ENCODE measurements around the gene ZNF655.

The ZNF655 gene

GRCh38 chr7:99606531-99606930 lies 48.1 kb downstream of the ZNF655 start:
- no peak for DNase-seq (ENCODE audit: low read depth, low spot score)

GRCh38 chr7:99607548-99607947 lies 49.1 kb downstream of the ZNF655 start:
- DNase-seq (ENCODE audit: low read depth, low spot score), result no peak

DNA sequence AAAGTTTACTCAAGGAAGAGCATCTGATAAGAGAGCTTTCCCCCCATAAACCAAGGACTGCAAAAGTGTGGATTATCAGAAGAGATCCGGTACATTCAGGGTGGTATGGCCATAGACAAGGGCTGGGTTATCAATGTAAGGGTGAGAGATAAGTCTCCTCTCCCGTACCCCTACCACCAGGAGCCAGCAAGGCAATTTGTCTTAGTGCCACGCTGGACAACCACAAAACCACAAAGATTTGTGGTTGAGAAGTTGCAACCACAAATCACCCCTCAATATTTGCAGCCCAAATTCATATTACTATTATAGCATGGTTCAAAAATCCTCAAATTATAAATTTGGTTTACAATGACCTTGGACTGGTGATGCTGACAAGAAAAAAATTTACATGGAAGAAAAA lies 56.1 kb downstream of the ZNF655 start:
- DNase-seq (ENCODE audit: low read depth, low spot score), result no peak

DNA sequence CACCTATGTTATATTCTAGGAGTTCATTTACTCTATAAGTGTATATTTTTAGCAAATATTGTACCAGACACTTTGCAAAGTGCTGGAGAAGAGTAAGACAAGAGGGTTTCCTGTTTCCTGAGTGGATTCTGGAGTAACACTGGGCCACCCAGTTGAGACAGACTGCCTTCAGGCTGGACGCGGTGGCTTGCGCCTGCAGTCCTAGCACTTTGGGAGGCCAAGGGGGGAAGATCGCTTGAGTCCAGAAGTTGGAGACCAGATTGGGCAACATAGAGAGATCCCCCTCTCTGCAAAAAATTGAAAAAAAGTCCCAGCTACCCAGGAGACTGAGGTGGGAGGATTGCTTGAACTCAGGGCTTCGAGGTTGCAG lies 57.5 kb downstream of the ZNF655 start:
- no peak for DNase-seq (ENCODE audit: low read depth, low spot score)

DNA sequence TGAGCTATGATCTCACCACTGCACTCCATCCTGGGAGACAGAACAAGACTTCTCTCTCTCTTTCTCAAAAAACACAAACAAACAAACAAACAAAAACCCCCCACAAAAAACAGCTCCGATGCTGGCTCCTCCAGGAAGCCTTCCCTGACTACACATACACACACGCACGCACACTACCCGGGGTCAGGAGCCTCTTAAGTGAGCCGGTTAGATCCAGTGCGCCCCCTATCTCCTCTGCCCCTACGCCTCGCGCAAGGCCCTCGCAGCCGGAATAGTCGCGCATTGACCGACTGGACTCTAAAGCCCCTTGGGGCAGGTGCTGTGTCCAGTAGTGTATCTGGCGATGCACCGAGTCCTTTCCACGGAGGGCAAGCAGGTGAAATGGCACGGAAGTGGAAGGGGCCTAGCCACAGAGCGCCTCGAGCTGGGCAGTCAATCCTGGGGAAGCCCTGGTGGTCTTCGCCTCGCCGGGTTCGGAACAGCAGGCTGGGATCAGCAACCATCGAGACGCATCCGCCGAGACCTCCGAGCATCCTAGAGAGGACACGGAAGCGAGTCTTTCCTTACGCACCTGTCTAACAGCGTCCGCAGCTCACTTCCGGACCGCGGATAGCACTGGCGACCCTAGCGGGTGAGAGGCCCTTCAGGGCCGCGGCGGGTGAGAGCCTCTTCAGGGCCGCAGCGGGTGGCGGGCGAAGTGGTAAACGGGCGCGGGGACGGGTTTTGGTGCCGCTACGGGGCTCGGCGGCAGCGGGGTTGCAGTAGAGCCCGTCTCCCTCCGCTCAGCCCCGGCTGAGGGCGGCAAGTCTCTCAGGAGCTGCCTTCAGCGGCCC lies 58.1 kb downstream of the ZNF655 start, which contains the start of gene ZSCAN25:
Gene ZSCAN25, plus strand, starts transcription at position 588 of the 833 bp plus-strand sequence. CDS start 2,661 bp downstream, outside the sequence.
- peak; percentile 96 for DNase-seq (ENCODE audit: low read depth, low spot score)

- DNase-seq (ENCODE audit: low read depth, low spot score), result no peak
Measured at GRCh38 chr7:99617192-99617781, 58.8 kb downstream of the ZNF655 start.

DNA sequence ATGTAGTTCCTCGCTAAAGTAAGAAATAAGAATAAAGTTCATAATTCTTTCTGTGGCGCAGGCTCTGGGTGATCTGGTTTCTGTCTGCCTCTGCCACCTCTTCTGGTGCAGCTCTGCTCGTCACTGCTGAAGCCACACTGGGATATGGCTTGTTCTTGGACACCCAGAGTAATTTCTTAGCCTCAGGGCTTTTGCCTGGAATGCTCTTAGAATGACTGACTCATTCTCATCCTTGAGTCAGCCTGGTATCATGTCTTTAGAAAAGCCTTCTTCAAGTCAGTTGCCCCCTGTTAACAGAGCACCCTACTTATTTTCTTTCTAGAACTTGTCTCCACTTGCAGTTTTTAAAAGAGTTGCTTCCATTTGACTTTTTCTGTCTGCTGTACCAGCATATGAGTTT lies 60.3 kb downstream of the ZNF655 start:
- no peak for DNase-seq (ENCODE audit: low read depth, low spot score)

GRCh38 chr7:99619571-99620130 lies 61.2 kb downstream of the ZNF655 start:
- DNase-seq (ENCODE audit: low read depth, low spot score), result no peak

GRCh38 chr7:99621271-99621670 lies 62.8 kb downstream of the ZNF655 start:
- no peak for DNase-seq (ENCODE audit: low read depth, low spot score)

DNA sequence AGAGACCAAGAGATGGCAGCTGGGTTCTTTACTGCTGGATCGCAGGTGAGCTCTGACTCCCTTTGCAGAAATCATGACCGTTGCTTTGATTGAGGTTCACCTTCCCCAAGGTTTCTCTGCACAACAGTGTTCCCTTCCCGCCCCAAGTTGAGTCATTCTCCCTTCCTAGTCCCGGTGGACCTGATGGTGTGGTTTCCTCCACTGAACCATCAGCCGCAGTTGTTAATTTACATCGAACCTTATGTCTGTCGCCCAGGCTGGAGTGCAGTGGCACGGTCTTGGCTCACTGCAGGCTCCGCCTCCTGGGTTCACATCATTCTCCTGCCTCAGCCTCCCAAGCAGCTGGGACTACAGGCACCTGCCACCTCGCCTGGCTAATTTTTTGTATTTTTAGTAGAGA lies 64.2 kb downstream of the ZNF655 start:
- no peak for DNase-seq (ENCODE audit: low read depth, low spot score)

- peak; percentile 62 for DNase-seq (ENCODE audit: low read depth, low spot score)
Measured at GRCh38 chr7:99623091-99623693, 64.8 kb downstream of the ZNF655 start.

DNA sequence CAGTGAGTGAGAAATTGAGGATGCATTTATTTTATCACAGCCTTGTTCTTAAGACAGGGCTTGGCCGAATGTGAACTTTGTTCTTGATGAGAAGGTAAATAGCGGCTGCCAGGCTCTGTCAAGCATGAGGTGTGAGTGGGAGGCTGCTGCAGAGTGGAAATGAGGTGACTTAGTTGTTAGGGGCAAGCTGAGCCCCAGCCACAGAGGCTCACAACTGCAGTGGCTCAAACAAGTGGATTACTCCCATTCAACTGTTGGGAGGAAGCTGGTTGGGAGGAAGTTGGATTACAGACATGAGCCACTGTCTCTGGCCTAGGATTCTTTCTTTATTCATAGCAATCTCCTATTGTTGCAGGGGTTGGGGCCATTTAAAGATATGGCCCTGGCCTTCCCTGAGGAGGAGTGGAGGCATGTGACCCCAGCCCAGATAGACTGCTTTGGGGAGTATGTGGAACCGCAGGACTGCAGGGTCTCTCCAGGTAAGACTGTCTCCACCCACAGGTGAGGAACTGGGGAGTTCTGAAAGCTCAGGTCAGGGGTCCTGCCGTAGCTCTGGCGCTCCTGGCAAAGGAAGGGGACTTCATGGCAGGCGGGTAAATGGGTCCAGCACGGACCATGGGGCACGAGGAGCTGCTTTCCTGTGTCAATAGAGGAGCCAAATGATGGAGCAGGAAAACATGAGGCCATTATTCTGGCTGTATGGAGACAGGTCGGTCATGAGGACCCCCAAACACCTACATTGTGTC lies 65.4 kb downstream of the ZNF655 start:
- DNase-seq (ENCODE audit: low read depth, low spot score), result no peak

DNA sequence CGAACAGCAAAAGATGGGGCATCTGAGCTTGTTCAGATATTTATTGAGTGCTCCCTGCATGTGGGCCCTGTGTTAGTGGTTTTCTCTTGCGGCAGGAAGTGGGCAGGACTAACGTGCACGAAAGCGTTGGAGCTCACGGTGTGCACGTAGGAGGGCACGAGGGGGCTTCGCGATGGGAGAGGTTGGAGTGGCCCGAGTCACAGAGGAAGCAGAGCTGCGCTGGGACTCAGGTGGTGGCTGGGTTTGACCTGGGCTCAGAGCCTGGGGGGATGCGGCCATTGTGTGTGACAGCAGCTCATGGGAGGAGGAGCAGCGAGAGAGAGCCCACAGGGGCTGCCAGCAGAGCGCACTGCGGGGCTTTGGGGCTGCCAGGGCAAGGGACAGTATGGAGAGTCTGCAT lies 66.0 kb downstream of the ZNF655 start:
- no peak for DNase-seq (ENCODE audit: low read depth, low spot score)

- DNase-seq (ENCODE audit: low read depth, low spot score), result no peak
Measured at GRCh38 chr7:99625321-99625720, 66.9 kb downstream of the ZNF655 start.

DNA sequence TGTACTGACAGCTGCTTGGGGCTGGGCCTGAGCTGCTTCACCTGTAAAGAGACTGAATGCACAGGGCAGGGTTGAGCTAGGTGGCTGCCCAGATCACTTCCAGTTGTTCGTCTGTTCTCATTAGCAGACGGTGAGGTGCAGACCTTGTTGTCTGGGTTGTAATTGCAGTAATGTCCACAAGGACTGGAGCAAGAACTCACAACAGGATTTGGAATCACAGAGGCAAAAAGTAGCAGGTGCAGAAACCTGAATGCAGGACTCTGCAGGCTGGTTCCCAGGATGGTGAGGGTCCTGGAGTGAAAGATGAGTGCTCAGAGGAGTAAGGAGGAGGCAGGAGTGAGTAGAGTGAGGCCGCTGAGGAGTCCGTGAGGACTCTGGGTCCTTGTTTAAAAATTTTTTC lies 67.5 kb downstream of the ZNF655 start:
- no peak for DNase-seq (ENCODE audit: low read depth, low spot score)
